ENCODE data around the gene TEC.

GRCh38 chr4:48103483-48104139 is 166.0 kb downstream of the TEC start:
- TF ChIP-seq, protein P1, sequence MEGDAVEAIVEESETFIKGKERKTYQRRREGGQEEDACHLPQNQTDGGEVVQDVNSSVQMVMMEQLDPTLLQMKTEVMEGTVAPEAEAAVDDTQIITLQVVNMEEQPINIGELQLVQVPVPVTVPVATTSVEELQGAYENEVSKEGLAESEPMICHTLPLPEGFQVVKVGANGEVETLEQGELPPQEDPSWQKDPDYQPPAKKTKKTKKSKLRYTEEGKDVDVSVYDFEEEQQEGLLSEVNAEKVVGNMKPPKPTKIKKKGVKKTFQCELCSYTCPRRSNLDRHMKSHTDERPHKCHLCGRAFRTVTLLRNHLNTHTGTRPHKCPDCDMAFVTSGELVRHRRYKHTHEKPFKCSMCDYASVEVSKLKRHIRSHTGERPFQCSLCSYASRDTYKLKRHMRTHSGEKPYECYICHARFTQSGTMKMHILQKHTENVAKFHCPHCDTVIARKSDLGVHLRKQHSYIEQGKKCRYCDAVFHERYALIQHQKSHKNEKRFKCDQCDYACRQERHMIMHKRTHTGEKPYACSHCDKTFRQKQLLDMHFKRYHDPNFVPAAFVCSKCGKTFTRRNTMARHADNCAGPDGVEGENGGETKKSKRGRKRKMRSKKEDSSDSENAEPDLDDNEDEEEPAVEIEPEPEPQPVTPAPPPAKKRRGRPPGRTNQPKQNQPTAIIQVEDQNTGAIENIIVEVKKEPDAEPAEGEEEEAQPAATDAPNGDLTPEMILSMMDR (IDR thresholded peaks at IDR 0.05): no peak
- TF ChIP-seq POLR2A (IDR thresholded peaks at IDR 0.05) (no peak), EP300 (IDR thresholded peaks at IDR 0.05) (no peak)
